ENCODE measurements around the gene ITGB8.

The ITGB8 gene

GRCh38 chr7:20358106-20358505 lies 27.4 kb downstream of the ITGB8 start:
- TF ChIP-seq CTCF (IDR thresholded peaks at IDR 0.05; ENCODE audit: low read depth, low read length), result no peak
- no peak for DNase-seq (ENCODE audit: extremely low read depth, low read depth)

DNA sequence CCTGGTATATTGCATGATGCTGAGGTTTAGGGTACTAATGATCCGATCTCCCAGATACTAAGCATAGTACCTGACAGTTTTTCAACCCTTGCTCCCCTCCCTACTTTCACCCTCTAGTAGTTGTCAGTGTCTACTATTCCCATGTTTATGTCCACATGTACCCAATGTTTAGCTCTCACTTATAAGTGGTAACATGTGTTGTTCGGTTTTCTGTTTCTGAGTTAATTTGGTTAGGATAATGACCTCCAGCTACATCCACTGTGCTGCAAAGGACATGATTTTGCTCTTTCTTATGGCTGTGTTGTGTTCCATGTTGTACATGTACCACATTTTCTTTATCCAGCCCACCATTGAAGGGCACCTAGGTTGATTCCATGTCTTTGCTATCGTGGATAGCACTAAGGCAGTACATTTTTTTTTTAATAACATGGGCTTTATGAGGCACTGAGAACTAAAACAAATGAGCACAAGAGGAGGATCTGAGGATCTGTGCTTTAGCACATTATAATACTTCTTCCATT lies 28.1 kb downstream of the ITGB8 start:
- peak; percentile 2 for DNase-seq (ENCODE audit: extremely low read depth, low read depth)
- no peak for TF ChIP-seq CTCF (IDR thresholded peaks at IDR 0.05; ENCODE audit: low read depth, low read length)

DNA sequence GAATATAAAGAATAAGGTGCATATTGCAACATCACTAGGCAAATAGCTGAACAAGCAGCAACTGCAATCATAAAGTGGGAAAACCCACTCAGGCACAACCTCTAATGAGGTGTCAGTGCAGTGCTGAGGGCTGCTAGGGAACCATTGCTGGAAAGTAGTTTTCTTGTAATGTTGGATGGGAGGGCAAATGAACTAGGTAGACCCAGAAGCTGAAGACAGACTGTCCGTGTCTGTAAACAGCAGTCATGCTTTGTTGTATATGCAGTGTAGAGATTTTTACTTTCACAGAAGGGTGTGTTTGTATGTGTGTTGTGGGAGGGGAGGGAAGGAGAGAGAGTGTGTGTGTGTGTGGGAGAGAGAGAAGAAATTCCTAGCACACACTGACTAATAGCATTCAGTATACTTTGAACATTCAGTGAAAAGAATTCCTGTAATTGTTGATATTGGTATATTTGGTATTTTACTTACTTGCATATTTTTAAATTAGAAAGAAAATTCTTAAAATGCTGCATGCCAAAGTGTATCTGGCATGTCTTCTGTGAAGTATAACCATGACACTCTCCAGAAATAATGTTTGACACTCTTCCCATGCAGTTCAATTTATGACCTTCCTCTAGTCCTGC lies 28.8 kb downstream of the ITGB8 start:
- no peak for TF ChIP-seq CTCF (IDR thresholded peaks at IDR 0.05; ENCODE audit: low read depth, low read length)
- peak; percentile 2 for DNase-seq (ENCODE audit: extremely low read depth, low read depth)

GRCh38 chr7:20362574-20363253 lies 32.0 kb downstream of the ITGB8 start:
- no peak for TF ChIP-seq CTCF (IDR thresholded peaks at IDR 0.05; ENCODE audit: low read depth, low read length)
- no peak for DNase-seq (ENCODE audit: extremely low read depth, low read depth)

- no peak for DNase-seq (ENCODE audit: extremely low read depth, low read depth)
- no peak for TF ChIP-seq CTCF (IDR thresholded peaks at IDR 0.05; ENCODE audit: low read depth, low read length)
These were observed 34.0 kb downstream of the ITGB8 start for GRCh38 chr7:20364571-20365196.

GRCh38 chr7:20365486-20365885 lies 34.8 kb downstream of the ITGB8 start:
- DNase-seq (ENCODE audit: extremely low read depth, low read depth), result no peak
- TF ChIP-seq CTCF (IDR thresholded peaks at IDR 0.05; ENCODE audit: low read depth, low read length), result no peak

- TF ChIP-seq CTCF (IDR thresholded peaks at IDR 0.05; ENCODE audit: low read depth, low read length), result no peak
- no peak for DNase-seq (ENCODE audit: extremely low read depth, low read depth)
These were observed 43.7 kb downstream of the ITGB8 start for GRCh38 chr7:20374399-20374798.
